Measurements from ENCODE around the gene SETX.

DNA sequence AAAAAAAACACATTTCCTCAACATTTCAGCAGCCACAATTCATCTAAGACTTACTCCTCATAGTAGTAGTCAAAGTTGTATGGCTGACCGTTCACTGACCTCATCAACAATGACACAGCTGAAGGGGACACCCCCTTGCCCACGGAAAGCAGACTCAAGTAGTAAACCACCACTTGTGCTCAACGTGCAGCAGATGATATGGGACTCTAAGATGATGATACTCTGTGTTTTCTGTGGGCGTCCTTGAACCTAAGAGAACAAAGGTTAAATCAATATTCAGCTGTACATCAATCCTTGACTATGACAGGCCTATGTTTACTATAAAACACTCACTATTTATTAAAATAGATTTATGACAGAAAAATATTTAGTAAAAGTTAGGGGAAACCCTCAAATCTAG is 71.6 kb downstream of the SETX start:
- TF ChIP-seq, protein P1, sequence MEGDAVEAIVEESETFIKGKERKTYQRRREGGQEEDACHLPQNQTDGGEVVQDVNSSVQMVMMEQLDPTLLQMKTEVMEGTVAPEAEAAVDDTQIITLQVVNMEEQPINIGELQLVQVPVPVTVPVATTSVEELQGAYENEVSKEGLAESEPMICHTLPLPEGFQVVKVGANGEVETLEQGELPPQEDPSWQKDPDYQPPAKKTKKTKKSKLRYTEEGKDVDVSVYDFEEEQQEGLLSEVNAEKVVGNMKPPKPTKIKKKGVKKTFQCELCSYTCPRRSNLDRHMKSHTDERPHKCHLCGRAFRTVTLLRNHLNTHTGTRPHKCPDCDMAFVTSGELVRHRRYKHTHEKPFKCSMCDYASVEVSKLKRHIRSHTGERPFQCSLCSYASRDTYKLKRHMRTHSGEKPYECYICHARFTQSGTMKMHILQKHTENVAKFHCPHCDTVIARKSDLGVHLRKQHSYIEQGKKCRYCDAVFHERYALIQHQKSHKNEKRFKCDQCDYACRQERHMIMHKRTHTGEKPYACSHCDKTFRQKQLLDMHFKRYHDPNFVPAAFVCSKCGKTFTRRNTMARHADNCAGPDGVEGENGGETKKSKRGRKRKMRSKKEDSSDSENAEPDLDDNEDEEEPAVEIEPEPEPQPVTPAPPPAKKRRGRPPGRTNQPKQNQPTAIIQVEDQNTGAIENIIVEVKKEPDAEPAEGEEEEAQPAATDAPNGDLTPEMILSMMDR (tag by site-specific recombination; IDR thresholded peaks at IDR 0.05), result no peak
- TF ChIP-seq ZNF501 (tag by site-specific recombination; IDR thresholded peaks at IDR 0.05) (no peak), ZNF707 (tag by site-specific recombination; IDR thresholded peaks at IDR 0.05) (no peak), ZNF174 (tag by site-specific recombination; IDR thresholded peaks at IDR 0.05) (no peak), ZNF24 (tag by site-specific recombination; IDR thresholded peaks at IDR 0.05) (no peak), MEIS1 (CRISPR knock-in tag; IDR thresholded peaks at IDR 0.05; ENCODE audit: borderline replicate concordance) (no peak), ZNF121 (tag by site-specific recombination; IDR thresholded peaks at IDR 0.05) (no peak), ZNF423 (tag by site-specific recombination; IDR thresholded peaks at IDR 0.05) (no peak), ZNF791 (tag by site-specific recombination; IDR thresholded peaks at IDR 0.05) (no peak)
- TF ChIP-seq, protein P2, sequence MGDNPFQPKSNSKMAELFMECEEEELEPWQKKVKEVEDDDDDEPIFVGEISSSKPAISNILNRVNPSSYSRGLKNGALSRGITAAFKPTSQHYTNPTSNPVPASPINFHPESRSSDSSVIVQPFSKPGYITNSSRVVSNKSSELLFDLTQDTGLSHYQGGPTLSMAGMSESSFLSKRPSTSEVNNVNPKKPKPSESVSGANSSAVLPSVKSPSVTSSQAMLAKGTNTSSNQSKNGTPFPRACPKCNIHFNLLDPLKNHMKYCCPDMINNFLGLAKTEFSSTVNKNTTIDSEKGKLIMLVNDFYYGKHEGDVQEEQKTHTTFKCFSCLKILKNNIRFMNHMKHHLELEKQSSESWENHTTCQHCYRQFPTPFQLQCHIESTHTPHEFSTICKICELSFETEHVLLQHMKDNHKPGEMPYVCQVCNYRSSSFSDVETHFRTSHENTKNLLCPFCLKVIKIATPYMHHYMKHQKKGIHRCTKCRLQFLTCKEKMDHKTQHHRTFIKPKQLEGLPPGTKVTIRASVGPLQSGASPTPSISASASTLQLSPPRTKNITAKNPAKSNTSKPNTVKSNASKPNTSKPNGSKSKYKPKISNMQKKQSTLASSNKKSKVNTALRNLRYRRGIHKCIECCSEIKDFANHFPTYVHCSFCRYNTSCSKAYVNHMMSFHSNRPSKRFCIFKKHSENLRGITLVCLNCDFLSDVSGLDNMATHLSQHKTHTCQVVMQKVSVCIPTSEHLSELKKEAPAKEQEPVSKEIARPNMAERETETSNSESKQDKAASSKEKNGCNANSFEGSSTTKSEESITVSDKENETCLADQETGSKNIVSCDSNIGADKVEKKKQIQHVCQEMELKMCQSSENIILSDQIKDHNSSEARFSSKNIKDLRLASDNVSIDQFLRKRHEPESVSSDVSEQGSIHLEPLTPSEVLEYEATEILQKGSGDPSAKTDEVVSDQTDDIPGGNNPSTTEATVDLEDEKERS (tag by site-specific recombination; IDR thresholded peaks at IDR 0.05), result no peak

All from HEK293 (cell line).